IPS-15b (cell line): ENCODE measurements around the gene KCTD3.

Experiments used
- H3K27me3 ChIP-seq: one replicate; pipeline ENCODE4 v1.6.1; 2013; ENCODE audit warnings: low read length; ENCODE audit not compliant: control insufficient read depth, insufficient read depth
- H3K36me3 ChIP-seq: one replicate; pipeline ENCODE4 v1.6.1; 2013; ENCODE audit warnings: low read length; ENCODE audit not compliant: control insufficient read depth, insufficient read depth
- H3K4me1 ChIP-seq: one replicate; pipeline ENCODE4 v1.6.1; 2013; ENCODE audit warnings: mild to moderate bottlenecking, low read length; ENCODE audit not compliant: control insufficient read depth, insufficient read depth
- H3K4me3 ChIP-seq: one replicate; pipeline ENCODE4 v1.5.1; 2013; ENCODE audit warnings: low read depth, low read length
- H3K9ac ChIP-seq: one replicate; pipeline ENCODE4 v1.6.1; 2013; ENCODE audit warnings: low read depth, mild to moderate bottlenecking, low read length
- H3K9me3 ChIP-seq: one replicate; pipeline ENCODE4 v1.6.1; 2013; ENCODE audit warnings: mild to moderate bottlenecking, low read length; ENCODE audit not compliant: control insufficient read depth, insufficient read depth

Gene KCTD3

DNA sequence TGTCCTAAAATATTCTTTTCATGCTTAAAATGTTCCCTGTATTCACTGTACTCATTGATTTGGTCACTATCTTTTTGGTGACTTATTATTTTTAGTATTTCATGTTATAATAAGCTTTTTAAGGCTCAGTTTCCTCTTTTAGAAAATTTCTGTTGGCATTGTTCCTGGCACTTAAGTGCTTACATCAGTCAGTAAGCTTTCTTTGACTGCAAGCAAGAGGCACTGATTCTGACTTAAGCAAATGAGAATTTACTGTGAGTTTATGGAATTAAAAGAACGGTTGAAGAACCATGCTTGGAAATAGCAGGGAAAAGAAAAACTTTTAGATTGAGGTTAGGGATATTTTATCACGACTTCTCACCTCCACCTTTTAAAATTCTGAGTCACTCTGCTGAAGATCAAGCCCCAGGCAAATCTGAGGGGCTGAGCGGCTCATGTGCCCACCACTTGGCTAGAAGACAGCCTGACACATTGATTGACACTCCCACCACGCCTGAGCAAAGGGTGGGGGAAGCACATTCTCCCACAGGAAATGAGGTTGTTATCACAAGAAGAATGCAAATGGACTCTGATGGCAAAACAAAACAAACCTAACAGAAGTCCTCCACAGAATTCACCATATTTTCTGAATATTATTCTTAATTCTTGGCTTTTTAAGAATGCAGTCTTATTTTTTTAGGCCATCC lies 102.8 kb downstream of the KCTD3 start:
- no peak overlapping the region for H3K4me3 ChIP-seq
- peaks cover 9% of the 10 kb centered on the region for H3K4me1 ChIP-seq
- no peaks in the 10 kb centered on the region for H3K9me3 ChIP-seq
- H3K36me3 ChIP-seq = no peaks in the 10 kb centered on the region
- H3K27me3 ChIP-seq = no peaks in the 10 kb centered on the region
- H3K9ac ChIP-seq = no peak overlapping the region
